Stomach (tissue), 9 donors: ENCODE measurements around the gene WDR86. TPM values are rescaled to one million over a fixed set of nuclear protein-coding genes. Genes with fewer than 3 reads are reported as not detected.

Experiments
- DNase-seq, 2 donors: peaks; one replicate each; pipeline versions ENCODE4 v3.0.0 to v3.0.0-alpha.2; 2013 to 2019
- H3K27ac ChIP-seq, 5 donors: fragments of 200-600 bp in 4 of 5; sonication (generic) in 4 of 5; one replicate each; pipeline ENCODE4 v1.5.1; 2013 to 2019; ENCODE audit warnings: mild to moderate bottlenecking in 1 of 5, moderate library complexity in 1 of 5
- H3K27me3 ChIP-seq, 3 donors: fragments of 200-600 bp; sonication (generic); one replicate each; pipeline ENCODE4 v1.5.1; 2017 to 2019; ENCODE audit warnings: mixed run types in 1 of 3
- H3K36me3 ChIP-seq, 4 donors: fragments of 200-600 bp; sonication (generic); 1 replicate in 3 of 4; 2 replicates in 1 of 4; pipeline ENCODE4 v1.5.1; 2016 to 2019
- H3K4me1 ChIP-seq, 4 donors: fragments of 200-600 bp; sonication (generic); one replicate each; pipeline ENCODE4 v1.5.1; 2016 to 2019
- H3K4me3 ChIP-seq, 4 donors: fragments of 200-600 bp; sonication (generic) in 3 of 4; one replicate each; pipeline ENCODE4 v1.5.1; 2016 to 2019; ENCODE audit warnings: mild to moderate bottlenecking in 1 of 4
- H3K9me3 ChIP-seq, 4 donors: fragments of 200-600 bp; sonication (generic); one replicate each; pipeline ENCODE4 v1.5.1; 2016 to 2019
- EP300 ChIP-seq: sonication (generic); formaldehyde crosslinking; IDR thresholded peaks from one replicate; pipeline ENCODE4 v1.6.1; 2017; ENCODE audit warnings: antibody characterized with exemption
- POLR2A ChIP-seq, 4 donors: fragments of 450-650 bp; IDR thresholded peaks; one replicate each; pipeline ENCODE4 v1.6.1; 2016; ENCODE audit warnings: antibody characterized with exemption in 4 of 4, control low read depth in 2 of 4, mild to moderate bottlenecking in 1 of 4, moderate library complexity in 1 of 4
- POLR2AphosphoS5 ChIP-seq, 3 donors: sonication (generic); formaldehyde crosslinking; IDR thresholded peaks; one replicate each; pipeline ENCODE4 v1.6.1; 2016; ENCODE audit warnings: antibody characterized with exemption in 3 of 3
- WGBS, 5 donors: extraction: QIAGEN DNeasy Blood & Tissue Kit in 3 of 5; methylation state at CpG; one replicate each; pipeline versions ENCODE4 v1.1.5 to v1.1.7; 2013 to 2018; 5-methylcytosine and 5-hydroxymethylcytosine counted together
- intact Hi-C: fragments of 100-400 bp; cut with DNase I; formaldehyde crosslinking; loops from one replicate; pipeline ENCODE4 v1.15.1; 2023; ENCODE audit warnings: low total_unique reads
- polyA plus RNA-seq, 3 donors: library from polyadenylated mRNA; stranded (reverse); fragments of 200-250 nt; gene quantifications; one replicate each; pipeline ENCODE4 v1.2.3, GENCODE V29; 2013
- total RNA-seq, 5 donors: library from RNA; depleted of rRNA; stranded (reverse); fragments of >200 nt; gene quantifications; one replicate each; pipeline versions ENCODE4 v1.1.0 to v1.2.3, GENCODE V29; 2014 to 2016
- TF ChIP-seq, protein P1 (sequence below), 7 experiments: fragments of 450-650 bp in 4 of 7; fragments of 200-600 bp in 3 of 7; sonication (generic) in 3 of 7; IDR thresholded peaks; one replicate each; pipeline ENCODE4 v1.5.1; 2016 to 2019; ENCODE audit warnings: antibody characterized with exemption in 7 of 7, control low read depth in 2 of 7, mild to moderate bottlenecking in 1 of 7
- donor health status: healthy with polysubstance abuse.
- donor health status: Bipolar disorder and iron deficiency.
- donor health status: healthy.

Gene WDR86
- total and polyA plus RNA-seq, 8 donors, result 1.2 to 15.8 (median 5.2) TPM

DNA sequence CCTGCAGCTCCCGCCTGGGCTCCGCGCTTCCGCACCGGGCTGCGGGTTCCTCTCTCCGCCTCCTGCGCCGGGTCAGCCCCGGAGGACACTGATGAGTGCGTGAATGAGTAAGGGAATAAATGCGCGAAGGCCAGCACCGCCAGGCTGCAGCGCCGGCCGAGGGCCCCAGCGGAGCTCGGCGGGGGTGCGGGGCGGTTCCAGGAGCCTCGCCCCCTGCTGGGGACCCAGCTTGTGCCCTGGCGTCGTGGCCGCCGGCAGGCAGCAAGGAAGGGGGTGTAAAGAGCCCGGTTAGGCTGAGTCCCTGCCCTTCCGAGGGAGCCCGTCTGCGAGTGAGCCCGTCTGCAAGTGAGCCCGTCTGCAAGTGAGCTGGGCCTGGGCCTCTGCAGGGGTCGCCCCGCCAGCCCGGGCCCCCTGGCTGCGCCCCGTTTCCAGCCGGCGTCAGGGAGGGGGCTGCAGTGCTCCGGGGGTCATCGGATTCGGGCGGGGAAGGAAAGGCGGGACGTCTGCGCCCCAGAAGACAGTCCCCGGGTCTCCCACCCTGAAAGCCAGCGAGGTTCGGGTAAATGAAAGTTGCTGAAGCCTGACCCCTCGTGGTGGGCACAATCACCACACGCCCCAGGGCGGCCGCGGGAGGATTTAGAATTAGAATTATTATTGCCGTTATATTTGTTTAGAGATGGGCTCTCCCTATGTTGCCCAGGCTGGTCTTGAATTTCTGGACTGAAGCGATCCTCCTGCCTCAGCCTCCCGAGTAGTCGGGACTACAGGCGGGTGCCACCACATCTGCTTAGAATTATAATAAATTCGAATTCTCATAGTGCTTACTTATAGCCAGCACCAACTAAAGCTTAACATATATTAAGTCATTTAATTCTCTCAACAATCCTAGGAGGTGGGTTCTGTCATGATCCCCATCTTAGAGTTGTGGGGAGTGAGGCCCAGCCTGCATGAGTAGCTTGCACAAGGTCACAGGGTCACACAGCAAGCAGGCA lies 38.7 kb upstream of the WDR86 start:
- H3K27ac ChIP-seq, result peak overlapping the region in 4 of 5 donors; percentile 38 to 83 (median 49)
- peak overlapping the region; percentile 51 to 66 (median 54) for H3K4me3 ChIP-seq
- TF ChIP-seq EP300, result no peak
- TF ChIP-seq, protein P1, sequence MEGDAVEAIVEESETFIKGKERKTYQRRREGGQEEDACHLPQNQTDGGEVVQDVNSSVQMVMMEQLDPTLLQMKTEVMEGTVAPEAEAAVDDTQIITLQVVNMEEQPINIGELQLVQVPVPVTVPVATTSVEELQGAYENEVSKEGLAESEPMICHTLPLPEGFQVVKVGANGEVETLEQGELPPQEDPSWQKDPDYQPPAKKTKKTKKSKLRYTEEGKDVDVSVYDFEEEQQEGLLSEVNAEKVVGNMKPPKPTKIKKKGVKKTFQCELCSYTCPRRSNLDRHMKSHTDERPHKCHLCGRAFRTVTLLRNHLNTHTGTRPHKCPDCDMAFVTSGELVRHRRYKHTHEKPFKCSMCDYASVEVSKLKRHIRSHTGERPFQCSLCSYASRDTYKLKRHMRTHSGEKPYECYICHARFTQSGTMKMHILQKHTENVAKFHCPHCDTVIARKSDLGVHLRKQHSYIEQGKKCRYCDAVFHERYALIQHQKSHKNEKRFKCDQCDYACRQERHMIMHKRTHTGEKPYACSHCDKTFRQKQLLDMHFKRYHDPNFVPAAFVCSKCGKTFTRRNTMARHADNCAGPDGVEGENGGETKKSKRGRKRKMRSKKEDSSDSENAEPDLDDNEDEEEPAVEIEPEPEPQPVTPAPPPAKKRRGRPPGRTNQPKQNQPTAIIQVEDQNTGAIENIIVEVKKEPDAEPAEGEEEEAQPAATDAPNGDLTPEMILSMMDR (IDR thresholded peaks at IDR 0.05), result peak in 5 of 7 experiments; percentile 68 to 84 (median 79)
- peaks cover 0 to 14% (median 10%) of the 10 kb centered on the region in 4 donors for H3K4me1 ChIP-seq
- no peaks in the 10 kb centered on the region for H3K36me3 ChIP-seq
- DNase-seq, result peak; percentile 75 to 89
- 4 to 7% (median 4%) methylated on average over 26 to 61 of the region's 61 CpGs for WGBS, 5 donors
- H3K27me3 ChIP-seq, result peaks cover 0 to 17% (median 4%) of the 10 kb centered on the region in 3 donors
- intact Hi-C loops, result loop anchor here (5.0 kb wide), 1 partner anchor 81 kb away; no protein-coding TSS in a partner anchor
- no peaks in the 10 kb centered on the region for H3K9me3 ChIP-seq

DNA sequence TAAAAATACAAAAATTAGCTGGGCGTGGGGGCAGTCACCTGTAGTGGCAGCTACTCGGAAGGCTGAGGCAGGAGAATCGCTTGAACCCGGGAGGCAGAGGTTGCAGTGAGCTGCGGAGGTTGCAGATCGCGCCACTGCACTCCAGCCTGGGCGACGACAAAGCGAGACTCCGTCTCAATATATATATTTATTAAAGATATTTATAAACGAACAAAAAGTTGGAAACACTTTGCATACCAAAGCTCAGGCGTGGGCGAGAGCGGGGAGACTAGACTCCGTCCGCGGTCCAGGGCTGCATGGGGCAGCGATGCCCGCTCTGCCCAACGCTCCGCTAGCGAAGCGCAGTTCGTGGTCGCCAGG lies 38.0 kb upstream of the WDR86 start:
- H3K27ac ChIP-seq, result peak overlapping the region in 4 of 5 donors; percentile 38 to 83 (median 49)
- H3K4me1 ChIP-seq, result peaks cover 0 to 14% (median 10%) of the 10 kb centered on the region in 4 donors
- DNase-seq, result no peak
- no peaks in the 10 kb centered on the region for H3K36me3 ChIP-seq
- peak overlapping the region; percentile 51 to 66 (median 54) for H3K4me3 ChIP-seq
- no peak for TF ChIP-seq POLR2AphosphoS5 (IDR thresholded peaks at IDR 0.05)
- no peak for TF ChIP-seq EP300
- no peak for TF ChIP-seq POLR2A (IDR thresholded peaks at IDR 0.05)
- TF ChIP-seq, protein P1 (IDR thresholded peaks at IDR 0.05), result no peak
- H3K9me3 ChIP-seq, result no peaks in the 10 kb centered on the region
- peaks cover 0 to 17% (median 4%) of the 10 kb centered on the region in 3 donors for H3K27me3 ChIP-seq
- intact Hi-C loops, result loop anchor here (5.0 kb wide), 1 partner anchor 81 kb away; no protein-coding TSS in a partner anchor
- WGBS, 5 donors, result 44 to 64% (median 52%) methylated on average over 26 of the region's 26 CpGs

DNA sequence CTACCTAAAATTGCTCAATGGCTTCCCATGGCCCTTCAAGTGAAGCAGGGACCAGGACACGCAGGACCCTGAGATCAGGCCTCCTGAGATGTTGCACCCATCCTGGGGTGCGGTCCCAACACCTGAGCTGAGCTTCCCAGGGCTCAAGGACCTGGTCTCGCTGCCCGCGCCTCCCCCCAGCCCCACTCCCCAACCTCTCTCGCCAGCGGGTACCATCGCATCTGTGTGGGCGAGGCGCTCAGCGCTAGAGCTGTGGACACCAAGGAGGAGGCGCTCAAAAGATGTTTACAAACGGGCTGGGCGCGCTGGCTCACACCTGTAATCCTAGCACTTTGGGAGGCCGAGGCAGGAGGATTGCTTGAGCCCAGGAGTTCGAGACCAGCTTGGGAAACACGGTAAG lies 37.5 kb upstream of the WDR86 start:
- 91 to 97% (median 95%) methylated on average over 18 of the region's 18 CpGs for WGBS, 5 donors
- peaks cover 0 to 16% (median 4%) of the 10 kb centered on the region in 3 donors for H3K27me3 ChIP-seq
- no peaks in the 10 kb centered on the region for H3K36me3 ChIP-seq
- peaks cover 0 to 14% (median 10%) of the 10 kb centered on the region in 4 donors for H3K4me1 ChIP-seq
- no peak for TF ChIP-seq POLR2AphosphoS5 (IDR thresholded peaks at IDR 0.05)
- TF ChIP-seq, protein P1 (IDR thresholded peaks at IDR 0.05), result no peak
- no peak for TF ChIP-seq EP300
- TF ChIP-seq POLR2A (IDR thresholded peaks at IDR 0.05), result no peak
- H3K9me3 ChIP-seq, result no peaks in the 10 kb centered on the region
- no peak for DNase-seq
- intact Hi-C loops, result loop anchor here (5.0 kb wide), 1 partner anchor 80 kb away; no protein-coding TSS in a partner anchor
- no peak overlapping the region for H3K27ac ChIP-seq
- no peak overlapping the region for H3K4me3 ChIP-seq

DNA sequence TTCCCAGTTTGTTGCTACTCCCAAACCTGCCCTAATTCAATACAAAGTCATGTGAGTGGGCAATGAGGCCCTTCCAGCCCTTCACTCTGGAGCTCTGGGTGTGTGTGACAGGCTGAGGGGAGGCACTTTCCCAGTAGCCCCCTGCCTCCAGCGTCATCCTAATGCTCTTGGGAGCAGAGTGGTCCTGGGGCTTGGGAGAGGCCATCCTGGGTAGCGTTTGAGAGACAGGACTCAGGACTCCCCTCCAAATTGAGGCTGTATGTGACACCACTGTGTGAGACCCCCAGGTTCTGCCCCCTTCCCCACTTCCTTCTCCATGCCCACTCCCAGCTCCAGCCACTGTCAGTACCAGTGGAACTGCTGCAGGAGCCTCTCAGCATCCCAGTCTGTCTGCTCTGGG lies 36.6 kb upstream of the WDR86 start:
- H3K27ac ChIP-seq, result no peak overlapping the region
- no peak for DNase-seq
- 82 to 100% (median 94%) methylated on average over 2 of the region's 2 CpGs for WGBS, 5 donors

More for the DNA sequence above, 36.6 kb upstream of the WDR86 start:
- Histone ChIP-seq H3K27me3 (peaks cover 0 to 7% (median 0%) of the 10 kb centered on the region in 3 donors), H3K4me3 (no peak overlapping the region), H3K4me1 (peaks cover 0 to 18% (median 12%) of the 10 kb centered on the region in 4 donors), H3K9me3 (no peaks in the 10 kb centered on the region), H3K36me3 (no peaks in the 10 kb centered on the region)
- intact Hi-C loops, result loop anchor here (5.0 kb wide), 1 partner anchor 79 kb away; no protein-coding TSS in a partner anchor
- TF ChIP-seq EP300, result no peak
